Measurements from ENCODE around the gene ERAL1. TPM values are rescaled to one million over a fixed set of nuclear protein-coding genes. Genes with fewer than 3 reads are reported as not detected.
"Not testable (repeated sequence)": the region's sequence is repeated elsewhere in the genome, so short reads cannot be mapped to it uniquely, and the experiment has no call there.

Gene ERAL1
- total and polyA plus RNA-seq, 2 donors (not counting 1 experiment from before 2014, with no cell fraction given), result 25.4 to 39.0 TPM

- H3K79me2 ChIP-seq (ENCODE audit: control insufficient read depth, insufficient read depth, low read length), result peaks cover 9% of the 10 kb centered on the region
- no peak overlapping the region for H2AFZ ChIP-seq (ENCODE audit: low read length)
- H3K9me3 ChIP-seq (ENCODE audit: control insufficient read depth, insufficient read depth, low read depth, low read length), result no peaks in the 10 kb centered on the region
- H3K27ac ChIP-seq (ENCODE audit: insufficient read depth, low read length), result no peak overlapping the region
- H3K36me3 ChIP-seq (ENCODE audit: control insufficient read depth, insufficient read depth, low read length), result peaks cover 3% of the 10 kb centered on the region
- no peak overlapping the region for H3K9ac ChIP-seq (ENCODE audit: insufficient read depth, low read length)
- peaks cover 6% of the 10 kb centered on the region for H3K4me1 ChIP-seq (ENCODE audit: control insufficient read depth, extremely low read depth, insufficient read depth, low read length)
- no peak overlapping the region for H3K4me2 ChIP-seq (ENCODE audit: extremely low read depth, insufficient read depth, low read length)
- TF ChIP-seq EZH2 (IDR thresholded peaks at IDR 0.05; ENCODE audit: low read length, missing control alignments) (no peak), CTCF (conservative IDR thresholded peaks at IDR 0.05 in 1 of 2, IDR thresholded peaks at IDR 0.05 in 1 of 2; ENCODE audit: low read depth in 1 of 2, low read length in 2 of 2) (no peak)
- H4K20me1 ChIP-seq (ENCODE audit: control insufficient read depth, extremely low read depth, insufficient read depth, low read length), result no peaks in the 10 kb centered on the region
- DNase-seq (ENCODE audit: low read depth in 2 of 2), result no peak
- no peak overlapping the region for H3K4me3 ChIP-seq (replicated peaks in 1 of 4; ENCODE audit: control extremely low read depth in 1 of 4, insufficient read depth in 1 of 4, low read depth in 3 of 4, low read length in 4 of 4)
- H3K27me3 ChIP-seq (ENCODE audit: control insufficient read depth, insufficient read depth, low read length), result no peaks in the 10 kb centered on the region
Measured at GRCh38 chr17:28891201-28891600, 36.4 kb downstream of the ERAL1 start.

- DNase-seq (ENCODE audit: low read depth in 2 of 2), result no peak
- TF ChIP-seq CTCF (conservative IDR thresholded peaks at IDR 0.05 in 1 of 2, IDR thresholded peaks at IDR 0.05 in 1 of 2; ENCODE audit: low read depth in 1 of 2, low read length in 2 of 2) (no peak), EZH2 (IDR thresholded peaks at IDR 0.05; ENCODE audit: low read length, missing control alignments) (no peak)
- Histone ChIP-seq H3K9me3 (ENCODE audit: control insufficient read depth, insufficient read depth, low read depth, low read length) (no peaks in the 10 kb centered on the region), H3K4me1 (ENCODE audit: control insufficient read depth, extremely low read depth, insufficient read depth, low read length) (peaks cover 9% of the 10 kb centered on the region), H3K27ac (ENCODE audit: insufficient read depth, low read length) (no peak overlapping the region), H3K4me3 (replicated peaks in 1 of 4; ENCODE audit: control extremely low read depth in 1 of 4, insufficient read depth in 1 of 4, low read depth in 3 of 4, low read length in 4 of 4) (no peak overlapping the region), H2AFZ (ENCODE audit: low read length) (no peak overlapping the region), H4K20me1 (ENCODE audit: control insufficient read depth, extremely low read depth, insufficient read depth, low read length) (no peaks in the 10 kb centered on the region), H3K79me2 (ENCODE audit: control insufficient read depth, insufficient read depth, low read length) (peaks cover 9% of the 10 kb centered on the region), H3K36me3 (ENCODE audit: control insufficient read depth, insufficient read depth, low read length) (peaks cover 3% of the 10 kb centered on the region), H3K9ac (ENCODE audit: insufficient read depth, low read length) (no peak overlapping the region), H3K4me2 (ENCODE audit: extremely low read depth, insufficient read depth, low read length) (no peak overlapping the region), H3K27me3 (ENCODE audit: control insufficient read depth, insufficient read depth, low read length) (no peaks in the 10 kb centered on the region)
Measured at GRCh38 chr17:28892024-28892423, 37.2 kb downstream of the ERAL1 start.

GRCh38 chr17:28893248-28894183 is 38.7 kb downstream of the ERAL1 start:
- not testable (repeated sequence) for H3K27me3 ChIP-seq (ENCODE audit: control insufficient read depth, insufficient read depth, low read length); H2AFZ ChIP-seq (ENCODE audit: low read length); H3K9ac ChIP-seq (ENCODE audit: insufficient read depth, low read length); DNase-seq (ENCODE audit: low read depth in 2 of 2); H3K36me3 ChIP-seq (ENCODE audit: control insufficient read depth, insufficient read depth, low read length); H3K4me2 ChIP-seq (ENCODE audit: extremely low read depth, insufficient read depth, low read length); H4K20me1 ChIP-seq (ENCODE audit: control insufficient read depth, extremely low read depth, insufficient read depth, low read length); H3K27ac ChIP-seq (ENCODE audit: insufficient read depth, low read length); H3K79me2 ChIP-seq (ENCODE audit: control insufficient read depth, insufficient read depth, low read length); H3K4me3 ChIP-seq (replicated peaks in 1 of 4; ENCODE audit: control extremely low read depth in 1 of 4, insufficient read depth in 1 of 4, low read depth in 3 of 4, low read length in 4 of 4); H3K9me3 ChIP-seq (ENCODE audit: control insufficient read depth, insufficient read depth, low read depth, low read length)
- H3K4me1 ChIP-seq (ENCODE audit: control insufficient read depth, extremely low read depth, insufficient read depth, low read length), result peaks cover 12% of the 10 kb centered on the region

Data from fibroblast of lung (primary cell).